NCI-H2227 (cell line): ENCODE measurements around the gene PDLIM7.
"Not testable (repeated sequence)": the region's sequence is repeated elsewhere in the genome, so short reads cannot be mapped to it uniquely, and the experiment has no call there.

ENCODE experiments used
- DNase-seq: peaks from one replicate; lab custom pipeline; 2025; ENCODE audit not compliant: unreplicated experiment; lab: John Stamatoyannopoulos, UW

PDLIM7 gene, protein sequence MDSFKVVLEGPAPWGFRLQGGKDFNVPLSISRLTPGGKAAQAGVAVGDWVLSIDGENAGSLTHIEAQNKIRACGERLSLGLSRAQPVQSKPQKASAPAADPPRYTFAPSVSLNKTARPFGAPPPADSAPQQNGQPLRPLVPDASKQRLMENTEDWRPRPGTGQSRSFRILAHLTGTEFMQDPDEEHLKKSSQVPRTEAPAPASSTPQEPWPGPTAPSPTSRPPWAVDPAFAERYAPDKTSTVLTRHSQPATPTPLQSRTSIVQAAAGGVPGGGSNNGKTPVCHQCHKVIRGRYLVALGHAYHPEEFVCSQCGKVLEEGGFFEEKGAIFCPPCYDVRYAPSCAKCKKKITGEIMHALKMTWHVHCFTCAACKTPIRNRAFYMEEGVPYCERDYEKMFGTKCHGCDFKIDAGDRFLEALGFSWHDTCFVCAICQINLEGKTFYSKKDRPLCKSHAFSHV

DNA sequence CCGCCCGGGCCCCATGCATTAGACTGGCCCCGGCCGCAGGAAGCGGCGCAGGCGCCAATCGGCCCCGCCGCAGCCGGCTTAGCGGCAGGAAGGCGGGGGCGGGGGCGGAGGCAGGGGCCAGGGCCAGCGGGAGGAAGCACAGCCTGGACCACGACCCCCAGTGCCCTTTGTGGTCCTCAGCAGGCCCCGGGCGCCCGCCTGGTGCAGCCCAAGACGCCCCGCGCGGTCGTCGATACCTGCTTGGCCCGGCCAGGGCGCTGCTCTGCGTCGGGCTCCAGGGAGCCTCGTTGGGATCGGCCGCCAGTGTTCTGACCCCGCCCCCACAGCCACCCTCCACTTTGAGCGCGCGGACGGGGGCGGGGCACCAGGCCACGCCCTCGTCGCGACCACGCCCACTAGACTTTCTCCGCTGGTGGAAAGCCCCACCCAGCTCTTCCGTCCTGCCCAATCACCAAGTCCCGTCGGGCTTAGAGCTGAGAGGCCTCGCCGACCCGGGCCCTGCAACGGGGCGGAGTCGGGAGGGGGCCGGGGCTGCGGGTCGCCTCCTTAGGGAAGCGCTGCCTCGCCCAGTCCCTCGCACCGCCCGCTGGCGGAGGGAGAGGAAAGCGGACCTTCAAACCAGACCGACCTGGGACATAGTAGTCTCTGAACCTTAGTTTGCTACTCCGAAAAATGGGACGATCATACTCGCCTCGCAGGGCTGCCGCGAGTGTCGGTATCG lies at the start of gene PDLIM7:
Gene PDLIM7 (minus strand): TSS at position 313 of the 721 bp plus-strand sequence. CDS start 1,092 bp downstream, outside the sequence.
- peak; percentile 94 for DNase-seq

DNA sequence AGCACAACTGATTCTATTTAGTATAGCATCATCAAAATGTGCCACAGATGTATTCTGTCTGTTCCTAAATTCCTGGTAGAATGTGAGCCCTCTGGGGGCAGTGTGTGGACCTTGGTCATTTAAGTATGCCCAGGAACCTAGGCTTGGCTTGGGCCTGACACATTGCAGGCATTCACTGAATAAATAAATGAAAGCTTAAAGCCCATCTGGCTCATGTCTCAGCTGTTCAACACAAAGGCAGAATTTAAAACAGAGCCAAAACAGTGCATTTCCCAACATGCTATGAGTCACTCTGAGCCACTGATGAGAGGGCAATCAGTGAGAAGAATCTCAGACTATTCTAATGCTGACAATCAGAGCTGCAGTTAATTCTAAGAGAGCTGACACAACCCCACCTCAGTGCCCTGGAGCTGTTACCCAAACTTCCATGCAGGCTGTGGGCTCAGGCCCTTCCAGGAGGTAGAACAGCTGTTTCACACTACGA lies 48.9 kb upstream of the PDLIM7 start:
- no peak for DNase-seq

DNA sequence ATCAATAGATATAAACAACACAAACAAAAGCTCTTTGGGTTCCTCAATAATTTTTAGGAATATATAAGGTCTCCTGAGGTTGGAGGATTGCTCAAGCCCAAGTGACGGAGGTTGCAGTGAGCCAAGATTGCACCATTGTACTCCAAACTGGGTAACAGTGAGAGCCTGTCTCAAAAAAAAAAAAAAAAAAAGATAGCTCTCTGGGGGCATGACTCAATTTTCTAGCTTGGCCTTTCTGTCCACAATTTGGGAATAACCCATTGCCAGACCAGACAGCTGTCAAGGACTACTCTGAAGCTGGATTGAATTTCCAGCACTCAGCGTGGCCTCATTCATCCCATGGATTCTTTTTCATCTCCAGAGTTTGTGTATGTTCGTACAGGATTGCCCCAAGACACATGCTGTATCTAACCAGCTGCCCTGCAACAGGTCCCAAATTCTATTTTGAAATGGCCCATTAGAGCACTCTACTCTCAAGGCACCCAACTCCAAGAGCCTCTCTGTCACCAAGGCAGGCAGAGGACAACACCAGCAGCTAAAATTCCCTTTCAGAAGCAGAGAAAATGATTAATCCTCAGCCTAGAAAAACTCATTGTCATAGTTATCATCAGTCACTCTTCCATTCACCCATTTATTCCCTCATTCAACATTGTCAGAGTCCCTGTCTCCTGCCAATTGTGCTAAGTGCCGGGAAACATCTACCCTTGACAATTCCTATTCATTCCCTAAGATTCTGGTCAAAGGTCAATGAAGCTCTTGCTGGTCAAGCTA lies 48.3 kb upstream of the PDLIM7 start:
- DNase-seq: peak; percentile 32

DNA sequence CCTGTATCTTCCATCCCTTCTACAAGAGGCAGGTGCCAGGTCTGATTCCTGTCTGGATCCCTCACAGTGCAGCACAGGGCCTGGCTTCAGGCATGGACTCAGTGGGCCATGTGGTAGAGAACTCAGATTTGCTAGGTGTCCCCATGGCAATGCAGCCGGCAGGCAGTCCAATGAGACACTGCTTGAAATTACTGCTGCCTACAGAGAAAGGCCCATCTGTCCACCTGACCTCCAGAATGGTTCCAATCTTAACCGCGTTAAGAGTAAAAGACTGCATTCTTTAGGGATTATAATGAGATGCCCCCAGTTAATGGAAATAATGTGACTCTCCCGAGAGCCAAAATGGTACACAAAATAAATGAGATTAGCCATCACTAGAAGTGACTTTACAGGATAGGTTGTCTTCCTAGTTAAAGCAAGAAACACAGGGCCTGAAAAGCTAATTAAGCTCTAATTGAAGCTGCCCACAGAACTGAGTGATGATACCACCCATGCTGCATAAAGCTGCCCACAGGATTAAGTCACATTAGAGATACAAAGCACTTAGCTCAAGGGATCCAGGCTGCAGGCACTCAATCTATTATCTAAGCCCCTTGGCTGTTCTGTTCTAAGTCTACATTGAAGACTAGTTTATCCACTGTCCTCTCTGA lies 45.5 kb upstream of the PDLIM7 start:
- no peak for DNase-seq

DNA sequence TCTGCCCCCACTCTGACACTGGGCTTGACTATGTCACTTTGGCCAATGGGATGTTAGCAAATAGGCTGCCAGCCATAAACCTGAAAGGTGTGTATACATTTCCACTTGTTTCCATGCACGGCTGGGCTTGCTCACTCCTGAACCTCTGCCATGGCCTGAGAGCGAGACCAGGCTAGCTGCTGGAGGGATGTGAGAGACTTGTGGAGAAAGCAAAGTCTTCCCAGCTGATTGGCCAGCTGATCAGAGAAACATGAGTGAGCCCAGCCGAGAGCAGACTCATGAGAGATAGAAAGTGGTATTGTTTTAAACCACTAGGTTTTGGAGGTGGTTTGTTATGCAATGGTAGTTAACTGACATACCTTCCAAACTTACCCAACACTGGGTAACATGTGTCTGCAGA lies 43.0 kb upstream of the PDLIM7 start:
- DNase-seq: no peak

DNA sequence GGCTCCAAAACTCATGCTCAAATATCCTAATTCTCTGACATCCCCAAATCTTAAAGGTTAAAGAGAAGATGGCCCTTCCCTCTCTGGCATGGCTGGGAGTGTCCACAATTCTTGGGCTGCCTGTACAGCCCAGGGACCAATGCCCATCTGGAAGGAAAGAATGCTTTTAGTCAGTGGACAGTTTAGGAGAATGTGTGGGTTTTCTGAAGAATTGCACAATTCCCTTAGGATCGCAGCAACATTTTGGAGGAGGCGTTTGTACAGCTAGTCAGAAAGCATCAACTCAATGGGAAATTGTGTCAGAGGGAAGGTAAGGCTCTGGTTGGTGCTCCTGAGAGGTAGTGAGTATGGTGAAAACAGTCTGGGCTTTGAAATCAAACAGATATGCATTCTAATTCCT lies 42.0 kb upstream of the PDLIM7 start:
- no peak for DNase-seq

DNA sequence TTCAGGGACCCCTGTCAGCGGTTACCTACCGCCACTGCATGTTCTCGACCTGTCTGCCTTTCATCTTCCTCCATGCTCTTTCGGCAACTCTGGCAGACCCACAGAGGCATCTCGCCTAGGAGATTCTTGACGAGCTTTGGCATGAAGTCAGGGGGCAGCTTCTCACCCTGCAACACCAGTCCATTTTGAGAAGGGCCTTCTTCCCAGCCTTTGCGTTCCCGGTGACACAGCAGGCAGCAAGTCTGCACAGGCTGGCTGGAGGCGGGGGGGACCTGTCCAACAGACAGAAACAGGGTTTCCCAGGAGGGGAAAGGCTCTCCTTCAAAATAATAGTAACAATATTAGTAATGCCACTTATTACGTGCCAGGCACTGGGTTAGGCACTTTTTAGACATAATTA lies 41.5 kb upstream of the PDLIM7 start:
- no peak for DNase-seq

DNA sequence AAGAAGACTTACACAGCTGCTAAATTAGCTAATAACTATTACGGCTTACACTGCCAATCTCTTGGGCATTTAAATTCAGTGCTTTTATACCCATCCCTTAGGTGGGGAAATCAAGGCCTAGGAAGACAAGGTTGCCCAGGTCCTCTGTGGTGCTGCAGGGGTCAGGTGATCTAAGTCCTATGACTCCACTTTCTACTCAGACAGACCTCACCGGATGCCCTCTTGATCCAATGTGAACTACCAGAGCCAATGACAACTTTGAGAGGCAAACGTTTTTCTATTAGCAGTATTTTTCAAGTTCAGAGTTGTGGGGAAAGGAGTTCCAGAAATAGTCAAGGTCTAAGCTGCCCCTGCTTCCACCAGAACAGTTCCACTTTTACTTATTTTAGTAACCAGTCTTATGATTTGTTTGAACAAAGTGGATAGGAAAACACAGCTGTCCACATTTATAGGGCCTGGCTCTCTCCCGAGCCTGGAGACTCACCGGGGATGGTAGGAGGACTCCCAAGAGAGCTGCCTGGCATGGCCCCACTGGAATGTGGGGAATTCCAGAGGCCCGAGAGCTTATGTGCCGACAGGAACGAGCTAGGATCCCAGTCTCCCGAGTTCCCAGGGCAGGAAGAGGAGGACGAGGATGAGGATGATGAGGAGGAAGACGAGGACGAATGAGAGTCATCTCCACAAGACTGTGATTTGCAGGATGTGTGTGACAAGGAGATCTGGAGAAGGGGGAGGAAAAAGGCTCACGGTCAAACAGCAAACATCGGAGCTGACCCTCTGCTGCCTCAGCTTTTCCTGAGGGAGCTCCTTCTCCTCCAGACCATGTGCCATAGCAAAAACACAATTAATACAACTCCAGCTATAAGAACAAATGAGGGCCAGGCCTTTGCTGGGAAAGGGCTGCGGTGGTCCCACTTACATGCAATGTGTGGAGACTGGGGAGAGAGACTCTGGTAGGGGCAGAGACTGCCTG lies 40.3 kb upstream of the PDLIM7 start:
- DNase-seq: no peak

DNA sequence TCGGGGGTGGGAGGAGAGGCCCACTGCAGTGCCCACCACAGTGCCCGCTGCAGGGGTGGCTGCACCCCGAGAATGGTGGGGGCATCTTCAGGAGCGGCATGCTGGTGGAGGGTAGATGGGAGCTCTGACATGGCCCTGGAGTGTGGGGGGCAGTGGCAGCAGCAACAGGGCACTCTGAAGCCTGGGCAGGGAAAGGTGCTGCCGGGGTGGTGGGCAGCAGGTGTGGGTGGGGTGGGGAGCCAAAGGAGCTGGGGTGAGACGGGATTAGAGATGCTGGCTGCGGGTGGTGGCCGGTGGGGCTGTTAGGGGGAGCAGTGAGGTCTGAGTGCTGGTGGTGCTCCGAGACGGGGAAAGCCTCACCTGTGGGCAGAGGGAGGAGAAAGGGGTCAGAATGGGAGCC lies 39.0 kb upstream of the PDLIM7 start:
- DNase-seq: no peak

DNA sequence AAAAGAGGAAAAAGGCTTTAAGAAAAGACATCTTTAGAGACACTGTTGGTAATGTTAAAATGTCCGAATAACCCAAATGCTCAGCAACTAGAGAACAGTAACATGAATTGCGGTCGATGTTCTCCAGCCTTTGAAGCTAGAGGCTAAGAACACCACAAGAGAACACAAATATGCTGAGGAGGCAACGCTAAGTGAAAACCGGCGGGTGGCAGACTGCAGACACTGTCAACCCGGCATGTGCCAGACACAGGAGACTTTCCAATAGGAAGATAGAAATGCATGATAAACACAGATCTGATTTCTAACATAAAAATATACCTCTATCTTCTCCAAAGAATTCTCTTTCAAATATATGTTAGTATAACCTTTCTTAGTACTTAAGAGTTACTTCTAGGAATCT lies 37.7 kb upstream of the PDLIM7 start:
- DNase-seq: no peak

DNA sequence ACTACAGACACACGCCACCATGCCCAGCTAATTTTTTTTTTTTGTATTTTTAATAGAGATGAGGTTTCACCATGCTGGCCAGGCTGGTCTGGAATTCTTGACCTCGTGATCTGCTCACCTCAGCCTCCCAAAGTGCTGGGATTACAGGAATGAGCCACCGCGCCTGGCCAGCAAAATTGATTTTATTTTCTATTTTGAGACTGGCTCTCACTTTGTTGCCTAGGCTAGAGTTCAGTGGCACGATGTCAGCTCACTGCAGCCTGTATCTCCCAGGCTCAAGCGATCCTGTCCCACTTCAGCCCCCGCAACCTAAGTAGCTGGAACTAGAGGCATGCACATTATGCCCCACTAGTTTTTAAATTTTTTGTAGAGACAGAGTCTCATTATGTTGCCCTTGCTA lies 37.0 kb upstream of the PDLIM7 start:
- not testable (repeated sequence) for DNase-seq

DNA sequence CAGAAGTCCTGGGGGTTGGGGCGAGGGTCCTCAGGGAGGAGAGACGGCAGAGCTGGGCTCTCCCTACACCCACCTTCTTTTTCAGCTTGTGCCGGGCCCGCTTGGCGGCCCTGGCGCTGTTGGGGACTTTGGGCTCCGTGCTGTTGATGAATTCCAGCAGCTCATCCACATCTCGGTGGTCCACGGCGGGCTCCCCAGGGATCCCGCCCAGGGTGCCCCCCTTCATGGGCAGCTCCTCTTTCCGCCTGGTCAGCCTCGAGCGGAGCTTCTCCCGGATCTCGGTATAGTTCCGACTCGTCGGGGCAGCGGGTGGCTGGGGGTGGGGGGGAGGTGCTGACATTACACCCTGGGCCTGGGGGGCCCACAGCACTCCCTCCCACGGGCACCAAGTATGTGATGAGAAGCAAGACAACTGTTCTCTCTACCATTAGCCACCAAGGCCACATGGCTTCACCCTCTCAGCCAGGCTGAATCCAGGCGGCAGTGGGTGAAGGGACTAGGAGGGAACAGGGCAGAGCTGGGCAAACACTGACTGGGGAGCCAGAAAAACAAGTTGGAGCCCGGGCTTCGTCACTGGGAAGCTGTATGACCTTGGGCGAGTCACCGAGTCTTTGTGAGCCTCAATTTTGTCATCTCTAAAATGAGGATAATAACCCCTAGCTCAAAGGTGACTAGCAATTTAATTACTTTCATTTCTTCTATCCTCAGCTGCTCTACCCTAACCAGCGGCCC lies 34.0 kb upstream of the PDLIM7 start:
- DNase-seq: no peak

DNA sequence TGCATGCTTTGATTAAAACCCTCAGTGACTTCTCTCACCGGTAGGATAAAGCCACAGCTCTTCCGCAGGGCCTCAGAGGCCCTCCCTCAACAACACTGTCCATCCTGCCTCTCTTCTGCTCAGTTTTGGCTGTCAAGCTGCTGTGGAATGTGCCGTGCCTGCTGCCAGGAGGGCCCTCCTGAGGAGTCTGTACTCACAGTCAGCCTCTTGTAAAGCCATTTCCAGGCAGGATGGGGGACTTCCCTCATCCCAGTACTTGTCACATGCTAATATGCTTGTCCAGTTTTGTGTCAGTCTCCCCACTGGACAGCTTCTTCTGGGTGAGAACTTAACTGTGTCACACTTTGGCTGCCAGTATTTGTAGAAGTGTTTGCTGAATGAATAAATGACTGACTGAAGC lies 33.2 kb upstream of the PDLIM7 start:
- DNase-seq: no peak

DNA sequence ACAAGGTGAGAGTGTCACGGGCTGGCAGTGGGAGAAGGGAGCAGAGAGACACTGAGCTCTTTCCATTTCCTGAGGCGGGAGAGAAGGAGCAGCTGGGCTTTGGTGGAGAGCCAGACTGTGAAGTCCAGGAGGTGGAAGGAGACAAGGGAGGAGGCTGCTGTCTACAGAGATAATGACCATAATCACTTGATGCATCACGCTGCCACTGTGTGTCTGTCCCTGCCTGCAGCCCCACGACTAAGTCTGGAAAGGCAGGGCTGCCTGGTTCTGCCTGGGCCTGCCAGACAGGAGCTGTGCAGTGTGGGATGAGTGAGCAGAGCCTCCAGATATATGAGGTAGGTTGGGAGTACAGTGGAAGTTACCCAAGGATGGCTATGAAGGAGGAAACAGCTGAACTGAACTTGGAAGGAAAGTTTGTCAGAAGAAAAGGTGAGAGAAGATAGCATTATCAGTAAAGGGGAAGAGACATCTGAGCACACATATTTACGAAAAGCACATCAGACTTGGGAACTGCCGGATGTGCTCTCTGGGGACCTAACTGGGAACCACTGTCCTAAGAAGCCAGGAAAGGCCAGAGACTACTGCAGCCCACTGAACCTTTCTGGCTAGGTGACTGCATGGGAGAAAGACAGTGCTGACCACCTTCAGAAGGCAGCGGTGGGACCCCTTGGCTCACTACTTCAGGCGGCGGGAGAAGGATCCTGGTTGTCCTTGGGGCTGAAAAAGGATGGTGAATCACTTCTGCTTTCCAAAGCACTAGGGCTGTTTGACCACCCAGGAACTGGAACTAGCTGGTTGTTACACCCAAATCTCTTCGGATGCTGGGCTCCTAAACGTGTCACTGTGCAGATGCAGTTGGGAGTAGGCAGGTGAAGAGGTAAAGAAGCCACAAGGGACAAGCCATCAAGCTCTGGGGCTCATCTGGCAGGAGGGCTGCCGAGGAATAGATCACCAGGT lies 32.1 kb upstream of the PDLIM7 start:
- peak; percentile 56 for DNase-seq

DNA sequence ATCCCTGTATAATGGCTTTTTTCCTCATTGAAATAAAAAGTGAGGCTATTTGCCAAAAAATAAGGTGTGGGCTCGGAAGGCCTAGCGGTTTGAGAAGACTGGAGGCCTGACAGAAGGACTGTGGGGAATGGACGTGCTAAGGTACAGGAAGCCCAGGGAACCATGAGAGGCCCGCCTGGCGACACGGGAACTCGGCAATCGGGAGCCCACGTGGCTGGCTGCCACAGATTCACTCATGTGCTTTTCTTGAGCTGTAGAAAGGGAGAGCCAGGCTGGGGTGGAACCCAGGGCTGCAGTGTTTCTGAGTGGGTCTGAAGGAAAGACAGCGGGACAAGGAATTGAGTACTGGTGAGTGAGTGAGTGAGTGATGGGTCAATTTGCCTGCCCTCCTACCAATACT lies 31.2 kb upstream of the PDLIM7 start:
- DNase-seq: no peak

DNA sequence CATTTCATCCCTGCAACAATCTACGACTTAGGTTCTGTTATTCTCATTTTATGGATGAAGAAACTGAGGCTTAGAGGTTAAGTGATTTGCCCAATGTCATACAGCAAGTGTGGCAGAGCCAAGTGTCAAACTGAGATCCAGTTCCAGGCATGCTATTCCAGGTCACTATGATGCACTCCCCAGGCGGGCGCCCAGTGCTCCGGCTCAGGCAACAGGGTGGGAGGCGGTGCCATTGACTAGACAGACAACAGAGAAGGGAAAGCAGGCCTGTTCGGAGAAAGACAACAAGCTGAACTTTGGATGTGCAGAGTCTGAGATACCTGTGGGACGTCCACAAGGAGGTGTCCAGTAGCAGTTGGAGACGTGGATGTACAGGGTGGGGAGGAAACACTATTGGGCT lies 30.2 kb upstream of the PDLIM7 start:
- DNase-seq: no peak

DNA sequence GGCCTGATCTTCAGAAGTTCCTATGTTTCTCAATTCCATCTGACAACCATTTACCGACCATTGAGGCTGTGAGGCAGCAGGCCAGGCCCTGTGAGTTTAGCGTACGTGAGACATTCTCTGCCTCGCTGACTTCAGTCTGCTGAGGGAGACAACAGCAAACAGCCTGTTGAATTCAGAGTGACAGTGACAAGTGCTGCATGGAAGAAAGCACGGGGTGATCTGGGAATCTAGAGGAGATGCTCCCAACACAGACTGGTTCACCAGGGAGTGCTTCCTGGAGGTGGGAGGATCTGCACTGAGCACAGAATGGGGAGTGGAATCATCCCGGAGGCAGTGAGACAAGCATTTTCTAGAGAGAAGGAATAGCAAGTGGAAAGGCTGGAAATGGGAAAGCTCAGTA lies 29.4 kb upstream of the PDLIM7 start:
- DNase-seq: no peak

DNA sequence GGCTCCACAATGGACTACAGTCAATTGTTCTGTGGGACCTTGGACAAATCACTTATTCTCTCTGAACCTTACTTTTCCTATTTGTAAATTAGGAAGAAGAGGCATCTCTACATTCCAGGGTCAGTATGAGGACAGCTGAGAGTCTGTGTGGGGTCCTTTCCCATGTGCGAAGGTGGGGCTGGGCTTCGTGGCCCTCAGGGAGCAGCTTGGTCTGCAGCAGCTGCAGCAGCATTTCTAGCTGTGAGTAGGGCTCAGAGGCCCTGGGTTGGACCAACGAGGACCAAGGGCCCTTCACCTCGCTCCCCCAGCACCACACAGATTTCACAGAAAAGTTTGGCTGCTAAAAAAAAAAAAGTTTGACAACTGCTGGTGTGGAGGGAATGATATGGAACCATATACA lies 28.8 kb upstream of the PDLIM7 start:
- DNase-seq: no peak
